ENCODE results near the gene PRKAR1B.

Gene PRKAR1B

DNA sequence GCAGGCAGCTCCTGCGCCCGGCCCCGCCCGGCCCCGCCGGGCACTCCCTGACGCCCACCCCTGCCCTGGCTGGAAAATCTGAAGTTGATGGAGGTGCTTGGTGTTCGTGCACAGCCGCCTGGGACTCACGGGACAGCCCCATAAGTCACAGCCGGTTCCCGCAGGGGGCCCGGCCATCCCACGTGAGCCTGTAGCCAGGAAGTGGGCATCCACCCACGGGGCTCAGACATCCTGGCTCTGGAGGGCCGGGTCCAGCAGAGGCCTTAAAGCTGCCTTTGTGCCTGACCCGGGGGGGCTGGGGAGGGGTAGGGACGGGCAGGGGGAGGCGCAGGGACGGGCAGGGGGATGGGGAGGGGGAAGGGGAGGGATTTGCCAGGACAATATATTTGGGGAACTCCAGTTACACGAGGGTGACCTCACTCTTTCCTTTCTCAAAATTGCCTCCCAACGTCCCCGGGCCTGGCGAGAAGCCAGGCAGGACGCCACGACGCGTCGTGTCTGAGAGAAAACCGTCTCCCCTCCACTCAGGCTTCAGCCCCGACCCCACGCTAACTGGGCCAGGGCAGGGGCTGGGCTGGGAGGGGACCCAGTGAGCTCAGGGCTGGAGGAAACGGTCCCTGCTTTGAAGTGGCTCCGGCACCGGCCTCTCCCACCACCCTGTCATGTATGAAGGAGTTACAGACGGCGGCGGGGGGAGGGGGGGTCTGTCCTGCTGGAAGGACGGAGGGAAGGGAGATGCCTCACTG lies 125.3 kb downstream of the PRKAR1B start:
- Mint-ChIP-seq H3K27me3 (ENCODE audit: low read depth, poor library complexity) (no peaks in the 10 kb centered on the region), H3K27ac (no peak overlapping the region), H3K4me1 (peaks cover 62% of the 10 kb centered on the region), H3K4me3 (no peak overlapping the region), H3K9me3 (no peaks in the 10 kb centered on the region), H3K36me3 (ENCODE audit: low read depth) (peaks cover 5% of the 10 kb centered on the region)
- TF ChIP-seq CTCF (IDR thresholded peaks at IDR 0.05): no peak
- peak; percentile 39 for DNase-seq

- TF ChIP-seq CTCF (IDR thresholded peaks at IDR 0.05): no peak
- no peaks in the 10 kb centered on the region for H3K9me3 Mint-ChIP-seq
- H3K27me3 Mint-ChIP-seq (ENCODE audit: low read depth, poor library complexity): no peaks in the 10 kb centered on the region
- no peak overlapping the region for H3K27ac Mint-ChIP-seq
- peaks cover 5% of the 10 kb centered on the region for H3K36me3 Mint-ChIP-seq (ENCODE audit: low read depth)
- no peak for DNase-seq
- peaks cover 60% of the 10 kb centered on the region for H3K4me1 Mint-ChIP-seq
- H3K4me3 Mint-ChIP-seq: no peak overlapping the region
Observed at GRCh38 chr7:601036-601594, 126.0 kb downstream of the PRKAR1B start.

- Mint-ChIP-seq H3K4me1 (peaks cover 53% of the 10 kb centered on the region), H3K4me3 (no peak overlapping the region), H3K9me3 (no peaks in the 10 kb centered on the region), H3K27ac (peak overlapping the region; percentile 48), H3K36me3 (ENCODE audit: low read depth) (peaks cover 12% of the 10 kb centered on the region), H3K27me3 (ENCODE audit: low read depth, poor library complexity) (no peaks in the 10 kb centered on the region)
- no peak for TF ChIP-seq CTCF (IDR thresholded peaks at IDR 0.05)
- DNase-seq: no peak
Observed at GRCh38 chr7:600149-601035, 126.7 kb downstream of the PRKAR1B start.

DNA sequence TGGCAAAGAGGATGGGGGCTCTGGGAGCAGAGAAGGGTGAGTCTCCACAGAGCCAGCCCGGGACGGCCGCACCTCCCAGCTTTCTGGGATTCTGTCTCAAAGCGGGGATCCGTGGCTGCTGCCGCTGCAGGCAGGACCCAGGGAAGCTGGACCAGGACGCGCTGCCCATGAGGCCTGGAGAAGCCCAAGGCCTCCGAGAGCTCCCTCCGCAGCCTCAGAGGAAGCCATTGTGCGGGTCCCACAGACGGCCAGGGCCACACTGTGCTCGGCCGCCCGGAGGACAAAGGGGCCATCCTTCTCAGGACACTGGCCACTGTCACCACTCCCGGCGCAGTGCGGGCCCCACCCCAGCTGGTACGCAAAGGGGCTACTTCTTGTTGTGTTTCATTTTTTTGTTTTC lies 128.2 kb downstream of the PRKAR1B start:
- Mint-ChIP-seq H3K9me3 (no peaks in the 10 kb centered on the region), H3K27me3 (ENCODE audit: low read depth, poor library complexity) (no peaks in the 10 kb centered on the region), H3K36me3 (ENCODE audit: low read depth) (peaks cover 12% of the 10 kb centered on the region), H3K4me3 (no peak overlapping the region), H3K27ac (no peak overlapping the region), H3K4me1 (peaks cover 38% of the 10 kb centered on the region)
- no peak for DNase-seq
- TF ChIP-seq CTCF (IDR thresholded peaks at IDR 0.05): no peak

GRCh38 chr7:597348-598178 lies 129.5 kb downstream of the PRKAR1B start:
- Mint-ChIP-seq H3K27ac (no peak overlapping the region), H3K4me3 (no peak overlapping the region), H3K27me3 (ENCODE audit: low read depth, poor library complexity) (no peaks in the 10 kb centered on the region), H3K36me3 (ENCODE audit: low read depth) (peaks cover 12% of the 10 kb centered on the region), H3K4me1 (peaks cover 35% of the 10 kb centered on the region), H3K9me3 (no peaks in the 10 kb centered on the region)
- DNase-seq: no peak
- TF ChIP-seq CTCF (IDR thresholded peaks at IDR 0.05): no peak
